HG03175 (cell line): Measurements from ENCODE around the gene ABCC5.
"Not testable (repeated sequence)": the region's sequence is repeated elsewhere in the genome, so short reads cannot be mapped to it uniquely, and the experiment has no call there.

ENCODE experiments used
- ATAC-seq: cut with Tn5 transposase; IDR thresholded peaks from one replicate; pipeline ENCODE4 v1.9.1; 2021; ENCODE audit warnings: mild to moderate bottlenecking, moderate library complexity; ENCODE audit not compliant: unreplicated experiment

Gene ABCC5

GRCh38 chr3:184017672-184018423 lies at the start of gene ABCC5:
Gene ABCC5 (minus strand): TSS chr3:184017884. CDS start chr3:184014392, 3,492 bp downstream.
- peak; percentile 97 for ATAC-seq

- no peak for ATAC-seq
These were observed 48.5 kb upstream of the ABCC5 start for GRCh38 chr3:184066211-184066610.

GRCh38 chr3:184062637-184063036 lies 45.0 kb upstream of the ABCC5 start:
- no peak for ATAC-seq

GRCh38 chr3:184059424-184059823 lies 41.7 kb upstream of the ABCC5 start:
- no peak for ATAC-seq

- no peak for ATAC-seq
These were observed 40.3 kb upstream of the ABCC5 start for GRCh38 chr3:184058029-184058428.

- no peak for ATAC-seq
These were observed 35.1 kb upstream of the ABCC5 start, which contains the start of gene HTR3C for GRCh38 chr3:184052767-184053166. Gene HTR3C (plus strand): TSS chr3:184053047. CDS start chr3:184053081, 34 bp downstream.

GRCh38 chr3:184050217-184050847 lies 32.6 kb upstream of the ABCC5 start:
- ATAC-seq, result no peak

- ATAC-seq, result no peak
These were observed 28.3 kb upstream of the ABCC5 start for GRCh38 chr3:184045995-184046394.

- no peak for ATAC-seq
These were observed 24.9 kb upstream of the ABCC5 start for GRCh38 chr3:184042617-184043016.

GRCh38 chr3:184040010-184040409 lies 22.3 kb upstream of the ABCC5 start:
- no peak for ATAC-seq

- ATAC-seq, result no peak
These were observed 21.7 kb upstream of the ABCC5 start for GRCh38 chr3:184039414-184039813.

- not testable (repeated sequence) for ATAC-seq
These were observed 20.6 kb upstream of the ABCC5 start for GRCh38 chr3:184038307-184038706.

GRCh38 chr3:184037816-184038215 lies 20.1 kb upstream of the ABCC5 start:
- ATAC-seq, result no peak

GRCh38 chr3:184031187-184031792 lies 13.6 kb upstream of the ABCC5 start, which contains the start of gene HTR3D:
Gene HTR3D (plus strand): TSS chr3:184031742. CDS start chr3:184031742, 0 bp downstream.
- no peak for ATAC-seq

- ATAC-seq, result no peak
These were observed 12.9 kb upstream of the ABCC5 start for GRCh38 chr3:184030536-184030935.

GRCh38 chr3:184029443-184029842 lies 11.8 kb upstream of the ABCC5 start:
- no peak for ATAC-seq

- not testable (repeated sequence) for ATAC-seq
These were observed 10.7 kb upstream of the ABCC5 start for GRCh38 chr3:184028275-184028890.

- ATAC-seq, result not testable (repeated sequence)
These were observed 7.6 kb upstream of the ABCC5 start for GRCh38 chr3:184025256-184025655.

GRCh38 chr3:184022323-184022722 lies 4.6 kb upstream of the ABCC5 start:
- no peak for ATAC-seq

- no peak for ATAC-seq
These were observed 815 bp upstream of the ABCC5 start for GRCh38 chr3:184018424-184018973.
